GM19468 (cell line): ENCODE measurements around the gene CBLN4.

Experiments used
- ATAC-seq: cut with Tn5 transposase; IDR thresholded peaks from one replicate; pipeline ENCODE4 v1.9.1; 2021; ENCODE audit warnings: mild to moderate bottlenecking, moderate library complexity, moderate number of reproducible peaks; ENCODE audit not compliant: unreplicated experiment; ENCODE audit errors: extremely low read depth

CBLN4 gene

DNA sequence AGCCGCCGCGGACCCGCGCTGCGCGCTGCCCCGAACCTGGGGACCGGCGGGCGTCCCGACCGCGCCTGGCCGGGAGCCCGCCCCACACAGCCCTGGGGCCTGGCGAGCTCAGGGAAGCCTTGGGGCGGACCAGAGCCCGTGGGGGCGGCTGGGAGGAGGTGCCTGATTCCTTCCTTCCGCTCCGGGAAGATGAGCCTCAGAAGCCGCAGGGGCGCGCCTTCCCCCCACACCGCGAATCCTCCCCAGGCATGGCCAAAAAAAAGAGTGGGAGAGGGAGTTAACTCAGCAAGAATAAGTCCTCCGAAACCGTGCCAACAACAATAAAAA lies at the start of gene CBLN4:
CBLN4 (minus strand) TSS at position 131 of the 327 bp plus-strand sequence. CDS start 1,348 bp downstream, outside the sequence.
- no peak for ATAC-seq

DNA sequence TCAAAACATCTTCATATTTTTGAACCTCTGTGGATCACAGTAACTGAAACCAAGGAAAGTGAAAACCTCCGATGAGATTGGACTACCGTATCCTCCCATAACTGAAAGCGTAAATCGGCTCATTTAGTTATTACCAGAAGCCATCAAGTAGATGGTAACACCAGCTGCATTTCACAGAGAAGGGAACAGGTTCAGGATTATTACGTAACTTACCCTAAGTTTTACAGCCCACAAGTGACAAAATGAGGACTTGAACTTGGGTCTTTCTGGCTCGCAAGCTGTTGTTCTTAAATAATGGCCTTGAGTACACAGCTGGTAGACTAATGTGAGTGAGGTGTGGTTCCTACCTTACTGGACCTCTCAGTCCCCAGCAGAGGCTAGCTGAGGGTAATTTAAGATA lies 37.9 kb upstream of the CBLN4 start:
- no peak for ATAC-seq

DNA sequence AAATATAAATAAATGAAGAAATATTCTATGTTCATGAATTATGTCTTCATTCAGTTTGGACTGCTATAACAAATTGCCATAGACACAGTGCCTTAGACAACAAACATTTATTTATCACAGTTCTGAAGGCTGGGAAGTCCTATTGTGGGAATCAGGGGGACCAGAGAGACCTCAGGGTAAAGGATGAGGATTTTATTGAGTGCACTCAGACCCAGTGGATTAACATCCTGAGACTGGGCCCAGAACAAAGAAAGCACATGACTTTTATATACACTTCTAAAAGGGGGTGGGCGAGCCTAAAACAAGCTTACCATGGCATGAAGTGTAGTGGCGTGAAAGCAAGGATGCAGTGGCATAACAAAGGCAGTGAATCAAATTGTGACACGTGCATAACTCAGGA lies 26.9 kb upstream of the CBLN4 start:
- ATAC-seq, result no peak

- no peak for ATAC-seq
These were observed 13.4 kb upstream of the CBLN4 start for GRCh38 chr20:56018716-56019115.

GRCh38 chr20:56018194-56018593 lies 12.9 kb upstream of the CBLN4 start:
- ATAC-seq, result no peak

DNA sequence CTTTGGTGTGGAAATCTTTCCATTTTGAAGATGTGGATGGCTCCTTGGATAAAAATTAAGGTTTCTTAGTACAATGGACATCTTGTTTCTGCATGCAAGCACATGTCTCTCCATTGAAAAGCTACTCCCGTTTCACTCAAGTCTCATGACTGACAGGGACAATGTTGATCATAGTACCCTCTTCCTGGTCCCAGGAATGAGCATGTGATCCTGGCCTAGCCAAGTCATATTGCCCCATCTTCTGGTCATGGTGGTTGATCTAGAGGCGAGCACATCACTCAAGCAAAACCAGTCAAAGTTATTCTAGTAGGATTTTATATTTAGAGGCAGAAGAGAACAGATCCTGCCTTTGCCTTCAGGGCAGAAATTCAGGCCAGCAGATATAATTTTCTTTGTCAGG lies 12.2 kb upstream of the CBLN4 start:
- ATAC-seq, result no peak

GRCh38 chr20:56014998-56015397 lies 9.7 kb upstream of the CBLN4 start:
- ATAC-seq, result no peak

DNA sequence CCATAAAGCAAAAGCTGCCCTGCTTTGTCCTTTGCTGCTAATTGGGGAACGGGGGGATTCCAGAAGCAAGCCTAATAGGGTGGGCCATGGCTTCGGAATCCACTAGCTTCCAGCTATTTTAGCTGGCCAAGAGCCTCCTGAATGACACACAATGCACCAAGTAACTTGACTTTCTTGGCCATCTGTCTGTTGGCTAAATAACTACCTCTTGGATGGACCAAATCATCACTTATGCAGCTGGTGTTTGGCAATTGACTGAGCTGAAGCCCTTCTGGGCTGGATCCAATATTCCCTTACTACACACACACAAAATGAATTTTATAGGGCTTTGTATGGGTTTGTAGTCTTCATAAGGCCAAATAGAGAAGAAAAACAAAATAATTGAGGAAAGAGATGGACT lies 8.8 kb upstream of the CBLN4 start:
- ATAC-seq, result no peak

DNA sequence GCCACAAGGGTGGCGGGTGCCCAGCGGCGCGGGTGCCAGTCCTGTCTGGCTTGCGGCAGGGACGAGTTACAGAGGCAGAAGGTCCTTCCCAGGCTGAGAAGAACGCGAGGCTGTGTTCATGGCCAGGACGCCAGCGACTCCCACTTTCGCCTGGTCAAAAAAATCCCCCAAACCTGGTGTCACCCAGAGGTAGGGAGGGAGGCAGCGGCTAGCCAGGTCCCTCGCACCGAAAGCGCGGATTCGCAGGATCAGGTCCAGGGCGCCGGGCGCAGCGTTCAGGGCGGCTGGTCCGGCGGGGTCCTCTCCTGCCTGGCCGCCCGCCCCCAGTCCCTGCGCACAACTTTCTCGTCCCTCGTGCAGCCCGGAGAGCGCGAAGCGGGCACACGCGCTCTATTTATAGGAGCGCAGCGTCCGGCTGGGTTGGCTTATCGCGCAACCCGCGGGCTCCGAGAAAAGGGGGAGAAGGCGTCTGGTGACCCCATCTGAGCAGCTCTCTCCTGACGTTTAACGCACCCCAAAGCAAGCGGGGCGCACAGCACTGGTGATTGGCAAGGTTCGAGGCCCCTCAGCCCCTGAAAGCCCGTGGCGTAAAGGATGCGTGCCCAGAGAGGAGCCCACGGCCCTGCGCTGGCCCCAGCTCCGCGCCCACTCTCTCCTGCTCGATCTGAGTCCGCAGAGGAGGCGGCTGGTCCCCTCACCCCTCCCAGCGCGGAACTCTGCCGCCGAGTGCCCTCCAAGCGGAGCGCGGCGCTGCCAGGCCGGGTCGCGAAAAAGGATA lies 519 bp downstream of the CBLN4 start:
- no peak for ATAC-seq

- ATAC-seq, result no peak
These were observed 1.3 kb downstream of the CBLN4 start for GRCh38 chr20:56004007-56004406.

- ATAC-seq, result no peak
These were observed 2.2 kb downstream of the CBLN4 start for GRCh38 chr20:56002908-56003800.

DNA sequence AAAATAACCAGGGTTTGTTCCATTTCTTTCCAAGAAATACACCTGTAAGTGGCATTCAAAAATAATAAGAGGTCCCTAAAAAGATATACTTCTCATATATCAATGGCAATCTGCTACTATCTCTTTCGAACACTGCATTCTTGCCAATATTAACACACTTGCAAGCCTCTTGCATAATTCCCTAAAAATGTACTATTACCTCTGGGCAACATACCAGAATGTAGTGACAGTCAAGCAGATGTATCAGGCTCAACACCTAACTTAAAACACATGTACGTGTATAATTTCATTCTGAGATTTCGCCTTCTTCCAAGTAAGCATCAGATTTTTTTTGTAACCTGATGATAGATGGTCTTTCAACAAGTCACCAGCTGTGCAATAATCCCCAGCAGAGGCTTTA lies 3.4 kb downstream of the CBLN4 start:
- ATAC-seq, result no peak

- no peak for ATAC-seq
These were observed 4.1 kb downstream of the CBLN4 start for GRCh38 chr20:56001106-56001785.

- ATAC-seq, result no peak
These were observed 26.8 kb downstream of the CBLN4 start for GRCh38 chr20:55978550-55978949.

DNA sequence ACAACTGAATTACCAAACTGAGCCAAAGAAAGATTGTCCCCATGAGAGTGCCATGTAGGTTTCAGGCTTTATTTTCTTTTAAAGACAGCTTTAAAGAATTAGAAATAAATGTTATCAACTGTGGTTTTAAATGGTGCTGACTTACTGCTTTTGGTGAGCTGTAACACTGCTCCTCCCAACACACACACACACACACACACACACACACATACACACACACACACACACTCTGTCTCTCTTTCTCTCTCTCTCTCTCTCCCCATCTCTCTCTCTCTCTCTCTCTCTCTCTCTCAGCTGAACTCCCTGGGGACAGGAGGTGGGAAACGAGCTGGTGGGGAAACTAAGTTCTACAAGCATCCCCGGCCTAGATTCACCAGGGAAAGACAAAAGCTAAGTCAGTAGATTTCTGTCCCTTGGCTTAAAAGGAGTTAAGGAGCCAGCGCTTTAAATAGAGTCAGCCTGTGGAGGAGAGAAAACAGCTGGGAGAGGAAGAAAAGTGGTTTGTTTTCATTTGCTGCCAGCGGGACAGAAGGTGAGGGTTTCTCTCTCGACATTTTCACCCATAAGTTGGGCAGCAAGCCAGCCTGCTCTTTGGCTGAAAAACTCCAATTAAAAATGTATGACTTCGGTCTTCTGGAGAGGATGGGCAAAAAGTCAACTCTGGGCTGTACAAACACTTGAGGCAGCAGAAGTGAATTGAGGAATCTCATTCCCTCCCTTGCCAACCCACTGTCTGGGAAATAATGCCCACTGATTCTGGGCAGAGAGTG lies 27.4 kb downstream of the CBLN4 start:
- no peak for ATAC-seq

DNA sequence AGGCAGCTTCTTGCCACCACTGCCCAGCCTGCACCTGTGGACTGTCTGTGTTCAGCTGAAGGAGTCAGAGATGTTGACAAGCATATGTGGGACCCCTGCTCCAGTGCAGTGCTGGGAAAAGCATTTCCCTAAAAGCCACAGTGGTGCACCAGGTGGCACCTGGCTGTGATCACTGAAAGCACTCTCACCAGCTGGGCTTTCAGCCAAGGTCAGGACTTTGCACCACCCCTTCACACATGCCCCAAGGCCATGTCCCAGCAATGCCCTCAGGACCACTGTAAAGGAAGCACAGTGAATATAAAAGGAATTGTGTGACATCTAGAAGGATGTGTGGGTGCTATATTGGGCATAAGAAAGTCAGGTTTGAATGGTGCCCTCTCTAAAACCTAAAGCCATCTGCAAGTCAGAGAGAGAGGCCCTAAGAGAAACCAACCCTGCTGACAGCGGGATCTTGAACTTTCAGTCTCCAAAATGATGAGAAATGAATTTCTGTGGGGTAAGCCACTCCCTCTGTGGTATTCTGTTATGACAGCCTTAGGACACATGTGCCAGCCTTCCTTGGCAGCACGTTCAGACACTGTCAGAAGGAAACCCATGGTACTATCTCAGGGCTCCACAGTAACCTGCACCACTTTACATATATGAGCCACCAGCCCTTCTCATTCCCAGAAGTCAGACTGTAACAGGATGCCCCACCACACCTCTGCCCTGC lies 30.7 kb downstream of the CBLN4 start:
- no peak for ATAC-seq

DNA sequence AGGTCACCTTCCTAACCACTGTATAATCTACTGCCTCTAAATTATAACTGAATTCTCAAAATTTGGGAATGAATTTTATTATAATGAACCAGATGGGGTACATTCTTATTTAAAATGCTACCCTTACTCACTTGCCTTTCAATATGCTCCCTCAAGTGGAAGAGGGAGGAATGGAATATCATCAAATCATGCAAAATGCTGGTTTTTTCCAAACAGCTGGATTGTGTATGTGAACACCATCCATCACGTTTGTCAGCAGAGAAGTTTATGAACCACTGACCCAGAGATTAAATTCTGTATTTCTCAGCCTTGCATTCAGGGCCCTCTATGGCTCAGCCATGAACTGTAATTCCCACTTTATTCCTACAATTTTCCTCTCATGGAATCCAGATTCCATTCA lies 40.5 kb downstream of the CBLN4 start:
- ATAC-seq, result no peak

GRCh38 chr20:55961376-55962330 lies 43.7 kb downstream of the CBLN4 start:
- ATAC-seq, result no peak

DNA sequence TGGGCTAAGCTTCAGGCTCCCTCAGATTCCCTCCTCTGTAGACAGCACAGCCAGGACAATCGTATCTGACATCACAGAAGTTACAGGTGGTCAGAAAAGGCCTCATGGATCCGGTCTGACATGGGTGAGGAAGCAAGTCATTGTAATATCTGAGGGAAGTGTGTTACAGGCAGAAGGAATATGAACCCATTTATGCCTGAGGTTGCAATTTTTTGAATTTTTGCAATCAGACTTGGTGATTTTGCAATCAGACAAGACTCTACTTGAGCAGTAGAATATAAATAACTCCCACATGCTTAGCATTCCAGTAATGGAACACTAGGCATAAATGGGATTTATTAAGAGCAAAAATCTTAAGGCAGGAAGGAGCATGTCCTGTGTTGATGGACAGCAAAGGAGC lies 52.1 kb downstream of the CBLN4 start:
- ATAC-seq, result no peak
